HG03039 (cell line): ENCODE data around the gene ACTR1A.
"Not testable (repeated sequence)": the region's sequence is repeated elsewhere in the genome, so short reads cannot be mapped to it uniquely, and the experiment has no call there.

Experiments
- ATAC-seq: cut with Tn5 transposase; IDR thresholded peaks from one replicate; pipeline ENCODE4 v1.9.1; 2021; ENCODE audit warnings: mild to moderate bottlenecking, moderate library complexity; ENCODE audit not compliant: unreplicated experiment

The ACTR1A gene

DNA sequence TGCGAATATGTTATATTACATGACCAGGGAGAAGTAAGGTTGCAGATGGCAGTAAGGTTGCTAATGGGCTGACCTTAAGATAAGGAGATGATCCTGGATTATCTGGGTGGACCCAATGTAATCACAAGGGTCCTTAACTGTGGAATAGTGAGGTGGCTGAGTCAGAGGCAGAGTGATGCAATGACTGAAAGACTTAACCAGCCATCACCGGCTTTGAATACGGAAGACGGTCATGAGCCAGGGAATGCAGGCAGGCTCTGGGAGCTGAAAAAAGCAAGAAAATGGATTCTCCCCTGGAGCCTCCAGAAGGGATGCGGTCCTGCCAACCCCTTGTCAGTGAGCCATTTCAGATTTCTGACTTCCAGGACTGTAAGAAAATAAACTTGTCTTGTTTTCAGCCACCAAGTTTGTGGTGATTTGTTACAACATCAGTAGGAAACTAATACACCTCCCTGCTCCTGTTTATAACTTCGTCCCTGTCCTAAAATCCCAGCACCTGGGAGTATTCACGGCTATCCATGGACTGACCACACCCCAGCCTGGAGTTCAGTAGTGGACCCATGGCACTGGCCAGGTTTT is 46.5 kb downstream of the ACTR1A start:
- ATAC-seq, result no peak

DNA sequence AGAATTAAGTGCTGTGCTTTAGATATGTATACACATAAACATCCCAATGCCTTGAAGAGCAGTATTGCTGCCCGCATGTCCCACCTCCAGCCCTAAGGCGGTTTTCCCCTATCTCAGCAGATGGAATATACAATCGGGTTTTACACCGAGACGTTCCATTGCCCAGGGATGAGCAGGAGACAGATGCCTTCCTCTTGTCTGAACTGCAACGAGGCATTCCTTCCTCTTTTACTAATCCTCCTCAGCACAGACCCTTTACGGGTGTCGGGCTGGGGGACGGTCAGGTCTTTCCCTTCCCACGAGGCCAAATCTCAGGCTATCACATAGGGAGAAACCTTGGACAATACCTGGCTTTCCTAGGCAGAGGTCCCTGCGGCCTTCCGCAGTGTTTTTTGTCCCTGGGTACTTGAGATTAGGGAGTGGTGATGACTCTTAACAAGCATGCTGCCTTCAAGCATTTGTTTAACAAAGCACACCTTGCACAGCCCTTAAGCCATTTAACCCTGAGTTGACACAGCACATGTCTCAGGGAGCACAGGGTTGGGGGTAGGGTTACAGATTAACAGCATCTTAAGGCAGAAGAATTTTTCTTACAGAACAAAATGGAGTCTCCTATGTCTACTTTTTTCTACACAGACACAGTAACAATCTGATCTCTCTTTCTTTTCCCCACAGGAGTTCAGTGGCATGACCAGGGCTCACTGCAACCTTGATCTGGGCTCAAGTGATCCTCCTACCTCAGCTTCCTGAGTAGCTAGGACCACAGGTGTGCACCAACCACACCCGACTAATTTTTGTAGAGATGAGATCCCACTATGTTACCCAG is 47.6 kb downstream of the ACTR1A start:
- ATAC-seq, result not testable (repeated sequence)

DNA sequence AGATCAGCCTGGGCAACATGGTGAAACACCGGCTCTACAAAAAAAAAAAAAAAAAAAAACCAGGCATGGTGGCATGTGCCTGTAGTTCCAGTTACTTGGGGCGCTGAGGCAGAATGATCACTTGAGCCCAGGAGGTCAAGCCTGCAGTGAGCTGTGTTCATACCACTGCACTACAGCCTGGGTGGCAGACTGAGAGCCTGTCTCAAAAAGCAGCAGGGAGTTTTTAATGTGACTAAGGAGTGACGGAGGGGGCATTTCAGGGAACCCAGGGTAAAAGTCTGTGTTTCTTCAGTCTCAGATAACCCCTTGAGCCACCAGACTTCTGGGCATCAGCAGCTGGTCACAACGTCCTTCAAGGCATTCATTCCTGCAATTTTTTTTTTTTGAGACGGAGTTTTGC is 49.0 kb downstream of the ACTR1A start:
- no peak for ATAC-seq

DNA sequence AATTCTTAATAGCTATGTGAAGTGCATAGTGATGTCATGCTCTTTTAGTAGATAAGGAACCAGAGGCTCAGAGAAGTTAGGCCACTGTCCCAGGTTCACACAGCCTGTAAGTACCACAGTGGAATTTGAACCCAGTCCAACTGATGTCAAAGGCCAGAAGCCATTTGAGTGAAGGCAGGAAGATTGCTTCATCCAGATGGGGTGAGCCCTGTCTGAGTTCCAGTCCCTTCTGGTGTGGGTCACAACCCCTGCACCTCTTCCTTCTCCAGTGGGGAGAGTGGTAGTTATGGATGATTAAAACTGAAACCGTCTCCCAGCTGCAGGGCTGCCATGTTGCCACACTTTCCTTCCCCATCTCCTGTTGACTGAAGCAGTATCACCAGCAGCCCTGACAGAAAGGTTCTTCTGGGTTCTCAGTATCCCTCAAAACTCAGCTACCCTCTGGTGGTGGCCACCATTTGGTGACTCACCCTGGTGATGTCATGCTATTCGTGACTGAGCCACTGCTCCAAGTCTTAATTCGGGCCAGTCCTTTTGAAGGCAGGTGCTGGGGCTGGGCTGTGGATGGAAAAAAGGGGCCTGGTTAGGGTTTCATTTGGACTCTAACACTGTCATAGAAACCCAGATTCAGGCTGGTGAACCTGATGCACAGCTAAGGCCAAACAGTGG is 49.7 kb downstream of the ACTR1A start:
- ATAC-seq, result no peak

DNA sequence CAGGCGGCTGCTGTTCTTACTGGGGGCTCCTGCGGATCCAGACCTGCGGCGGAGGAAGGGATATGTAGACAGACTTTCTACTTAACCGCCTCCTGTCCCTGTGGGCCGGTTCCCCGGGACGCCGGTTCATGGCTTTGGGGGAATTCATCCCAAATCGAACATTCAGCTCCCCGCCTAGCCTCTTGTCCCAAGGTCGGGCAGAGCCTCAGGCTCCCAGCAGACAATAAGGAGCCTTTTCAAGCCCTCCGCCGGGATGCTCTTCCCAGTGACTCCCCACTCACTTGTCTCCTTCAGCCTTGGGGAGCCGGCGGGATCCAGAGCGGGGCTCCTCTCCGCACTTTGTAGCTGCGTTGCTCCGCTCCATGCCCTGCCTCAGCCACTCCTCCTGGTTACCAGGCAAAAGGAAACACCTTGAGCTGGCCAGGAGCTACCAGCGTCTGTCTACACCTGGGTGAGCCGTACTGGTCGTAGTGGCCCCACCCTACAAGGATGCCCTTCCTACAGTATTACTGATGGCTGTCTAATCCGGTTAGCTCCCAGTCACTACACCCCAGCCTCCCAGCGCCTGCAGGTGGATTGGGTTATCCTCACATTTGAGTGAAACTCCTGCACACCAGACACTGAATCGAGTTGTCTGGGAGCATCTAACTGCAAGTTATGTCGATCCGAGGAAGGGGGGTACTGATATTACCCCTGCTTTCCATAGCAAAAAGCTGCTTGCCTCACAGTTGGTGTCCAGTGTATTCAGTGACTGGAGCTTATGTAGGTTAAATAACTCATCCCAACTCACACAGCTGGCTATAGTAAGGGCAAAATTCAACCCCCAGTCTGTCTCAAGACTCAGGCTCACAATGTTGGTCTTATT is 51.2 kb downstream of the ACTR1A start, which contains the start of gene C10orf95:
Gene C10orf95 (minus strand): TSS at position 439 of the 865 bp plus-strand sequence. CDS start 450 bp downstream, outside the sequence.
- no peak for ATAC-seq

DNA sequence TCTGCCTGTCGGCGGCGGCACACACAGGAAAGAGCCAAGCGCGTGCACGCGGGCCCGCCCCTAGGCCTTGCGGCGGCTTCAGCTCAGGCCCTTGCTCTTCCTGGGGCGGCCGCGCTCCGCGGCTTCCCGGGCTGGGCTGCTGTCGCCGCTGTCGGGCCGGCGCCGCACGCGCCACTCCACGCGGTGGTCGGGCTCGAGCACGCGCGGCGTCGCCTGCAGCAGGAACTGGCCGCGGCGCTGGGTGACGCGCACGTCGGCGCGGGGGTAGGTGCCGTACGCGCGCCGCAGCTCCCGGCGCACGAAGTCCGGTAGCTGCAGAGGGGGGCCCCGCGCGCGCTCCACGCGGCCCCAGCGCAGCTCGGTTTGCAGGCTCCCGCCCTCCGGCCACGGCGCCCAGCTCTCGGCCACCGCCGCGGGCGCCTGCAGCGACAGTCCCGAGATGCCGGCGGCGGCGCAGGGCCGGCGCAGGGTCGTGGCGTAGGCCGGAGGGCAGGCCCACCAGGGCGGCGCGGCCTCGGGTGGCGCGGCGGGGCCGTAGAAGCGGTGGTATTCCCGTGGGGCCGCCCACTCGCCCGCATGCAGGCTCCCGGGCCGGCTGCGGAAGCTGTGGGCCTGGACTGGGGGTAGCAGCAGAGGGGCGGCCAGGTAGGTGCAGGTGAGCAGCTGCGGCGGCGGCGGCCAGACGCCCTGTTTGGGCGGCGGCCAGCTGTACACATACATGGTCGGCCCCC is 52.0 kb downstream of the ACTR1A start:
- peak; percentile 72 for ATAC-seq

DNA sequence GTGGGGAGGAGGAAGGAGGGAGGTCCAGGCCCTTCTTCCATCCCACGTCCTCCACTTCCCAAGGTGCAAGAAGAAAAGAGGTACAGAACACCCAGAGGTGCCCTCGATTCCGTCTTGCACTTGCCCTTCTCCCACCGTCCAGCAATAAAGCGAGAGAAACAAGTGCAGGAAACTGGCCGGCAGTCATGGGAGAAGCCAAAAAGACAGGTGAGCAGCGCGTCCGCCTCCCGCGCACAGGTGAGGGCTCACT is 52.5 kb downstream of the ACTR1A start:
- ATAC-seq, result peak; percentile 7

DNA sequence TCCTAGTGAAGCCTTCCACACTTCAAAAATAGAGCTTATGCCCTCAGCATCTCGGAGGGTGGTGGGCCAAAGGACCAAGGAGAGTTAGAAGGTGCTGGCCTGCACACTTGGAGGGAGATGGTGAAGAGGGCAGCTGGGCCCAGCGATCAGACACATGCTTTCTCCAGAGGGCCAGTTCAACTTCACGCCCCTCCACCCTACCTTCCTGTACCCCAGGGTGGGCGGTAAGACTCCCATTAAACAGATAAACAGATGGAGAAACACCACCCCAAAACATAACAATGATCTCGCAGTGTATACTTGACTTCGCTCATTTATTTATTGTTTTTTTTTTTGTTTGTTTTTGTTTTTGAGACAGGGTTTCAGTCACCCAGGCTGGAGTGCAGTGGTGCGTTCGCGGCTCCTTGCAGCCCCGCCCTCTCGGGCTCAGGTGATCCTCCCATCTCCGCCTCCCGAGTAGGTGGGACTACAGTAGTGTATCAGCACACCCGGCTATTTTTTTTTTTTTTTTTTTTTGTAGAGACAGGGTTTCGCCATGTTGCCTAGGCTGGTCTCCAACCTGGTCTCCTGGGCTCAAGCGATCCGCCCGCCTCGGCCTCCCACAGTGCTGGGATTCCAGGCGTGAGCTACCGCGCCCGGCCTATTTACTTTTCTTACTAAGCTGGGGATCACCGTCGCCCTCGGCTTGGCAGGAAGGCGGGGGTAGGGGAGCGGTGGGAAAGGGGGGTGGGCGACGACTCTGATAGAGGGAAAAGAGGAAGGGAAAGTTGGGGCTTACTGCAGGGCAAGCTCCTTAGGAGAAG is 53.0 kb downstream of the ACTR1A start:
- no peak for ATAC-seq

DNA sequence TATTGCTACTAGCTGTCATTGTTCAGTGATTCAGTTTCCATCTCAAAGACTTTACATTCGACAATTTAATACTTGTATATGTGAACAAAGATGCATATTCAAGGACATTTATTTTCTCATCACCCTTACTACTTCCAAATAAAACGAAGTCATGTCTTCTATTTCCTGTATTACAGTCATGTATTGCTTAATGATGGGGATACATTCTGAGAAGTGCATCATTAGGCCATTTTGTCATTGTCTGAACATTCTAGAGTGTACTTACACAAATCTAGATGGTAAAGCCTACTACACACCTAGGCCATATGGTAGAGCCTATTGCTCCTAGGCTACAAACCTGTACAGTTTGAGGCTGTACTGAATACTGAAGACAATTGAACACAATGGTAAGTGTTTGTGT is 57.7 kb downstream of the ACTR1A start:
- no peak for ATAC-seq

DNA sequence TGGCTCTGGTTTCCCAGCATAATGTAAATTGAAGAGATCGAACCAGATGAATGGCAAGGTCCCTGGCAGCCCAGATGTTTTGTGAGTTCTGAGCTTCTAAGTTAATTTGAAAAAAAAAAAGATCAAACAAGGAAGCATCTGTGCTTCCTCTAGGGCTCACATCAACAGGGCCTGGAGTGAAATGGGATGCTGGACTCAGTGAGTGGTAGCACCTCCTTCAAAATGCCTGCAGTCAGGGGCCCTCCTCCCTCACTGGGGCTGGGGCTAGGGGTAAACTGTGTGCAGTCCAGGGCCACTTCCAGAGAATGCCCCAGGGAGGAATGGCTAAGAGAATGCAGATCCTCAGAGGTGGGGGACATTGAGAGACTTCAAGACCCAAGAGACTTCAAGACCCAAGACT is 64.1 kb downstream of the ACTR1A start:
- no peak for ATAC-seq

DNA sequence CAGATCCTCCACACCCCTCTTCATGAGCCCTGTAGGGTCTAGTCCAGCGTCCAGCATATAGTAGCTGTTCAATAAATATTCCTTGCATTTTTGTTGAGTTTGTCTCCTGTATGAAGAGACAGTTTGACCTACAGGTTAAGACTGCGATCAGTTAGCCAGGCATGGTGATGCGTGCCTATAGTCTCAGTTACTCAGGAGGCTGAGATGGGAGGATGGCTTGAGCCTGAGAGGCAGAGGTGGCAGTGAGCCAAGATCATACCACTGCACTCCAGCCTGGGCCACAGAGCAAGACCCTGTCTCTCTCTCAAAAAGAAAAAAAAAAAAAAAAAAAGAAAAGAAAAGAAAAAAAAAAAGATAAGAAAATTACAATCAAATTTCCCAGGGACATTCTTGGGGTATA is 65.0 kb downstream of the ACTR1A start:
- no peak for ATAC-seq

DNA sequence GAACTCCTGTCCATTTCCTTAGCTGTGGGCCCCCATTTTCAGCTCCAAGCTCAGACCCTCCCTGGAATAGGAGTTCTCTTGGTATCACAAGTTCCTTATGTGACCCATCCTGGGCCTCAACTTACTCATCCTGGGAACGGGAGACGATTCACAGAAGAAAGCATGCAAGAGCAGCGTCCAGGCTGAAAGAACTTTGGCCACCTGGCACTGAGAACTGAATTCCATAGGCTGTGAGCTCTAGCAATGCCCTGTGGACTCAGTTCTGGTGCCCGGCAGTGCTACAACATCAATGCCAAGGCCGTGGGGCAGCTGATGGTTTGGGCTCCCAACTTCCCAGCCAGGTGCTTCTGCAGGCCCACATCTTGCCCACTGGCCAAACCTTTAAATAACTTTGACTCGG is 66.2 kb downstream of the ACTR1A start:
- ATAC-seq, result no peak

DNA sequence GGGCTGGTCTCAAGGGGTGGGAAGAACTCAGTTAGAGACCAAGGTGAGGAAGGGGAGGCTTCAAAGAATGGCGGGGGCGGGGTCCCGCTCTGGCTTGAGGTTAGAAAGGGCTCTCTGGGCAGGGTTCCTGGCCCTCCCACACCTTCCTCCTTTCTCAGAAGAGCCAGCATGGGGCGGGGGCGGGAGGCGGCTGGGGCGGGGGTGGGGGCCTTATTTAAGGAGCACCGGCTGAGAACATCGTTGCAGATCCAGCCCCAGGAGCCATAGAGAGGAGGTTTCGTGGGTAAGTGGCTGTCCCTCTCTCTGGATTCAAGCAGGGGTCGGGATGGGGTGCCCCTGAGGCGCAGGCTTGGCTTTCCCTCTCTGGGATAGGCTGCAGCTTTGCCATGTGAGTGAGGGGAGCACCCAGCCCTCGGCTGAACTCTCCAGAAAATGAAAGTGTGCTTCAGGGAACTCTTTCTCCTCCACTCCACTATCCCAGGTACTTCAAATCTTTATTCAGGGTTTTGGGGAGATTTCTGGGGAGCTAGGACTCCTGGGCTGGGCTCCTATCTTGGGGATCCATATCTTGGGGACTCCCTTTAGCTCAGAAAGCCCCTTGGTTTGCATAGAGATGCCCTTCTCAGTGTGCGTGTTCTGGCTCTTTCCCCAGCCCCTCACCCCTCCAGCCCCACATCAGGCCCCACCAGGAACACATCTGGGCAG is 66.8 kb downstream of the ACTR1A start:
- ATAC-seq, result no peak

DNA sequence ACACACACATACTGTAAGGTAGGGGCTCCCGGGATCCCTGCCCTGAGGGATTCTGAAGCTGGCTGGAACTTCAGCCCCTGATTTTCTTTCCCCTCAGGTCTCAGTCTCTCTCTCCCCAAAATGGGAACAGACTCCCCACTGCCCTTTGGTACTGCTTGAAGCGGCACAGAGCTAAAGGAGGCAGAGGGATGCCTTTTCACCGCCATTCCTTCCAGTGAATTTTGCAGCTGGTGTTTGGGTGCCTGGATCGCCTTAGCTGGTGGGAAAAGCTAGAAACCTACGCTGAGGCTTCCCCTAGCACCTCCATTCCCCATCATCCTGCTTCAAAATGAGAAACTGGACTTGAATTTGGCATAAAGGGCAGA is 67.4 kb downstream of the ACTR1A start:
- no peak for ATAC-seq

DNA sequence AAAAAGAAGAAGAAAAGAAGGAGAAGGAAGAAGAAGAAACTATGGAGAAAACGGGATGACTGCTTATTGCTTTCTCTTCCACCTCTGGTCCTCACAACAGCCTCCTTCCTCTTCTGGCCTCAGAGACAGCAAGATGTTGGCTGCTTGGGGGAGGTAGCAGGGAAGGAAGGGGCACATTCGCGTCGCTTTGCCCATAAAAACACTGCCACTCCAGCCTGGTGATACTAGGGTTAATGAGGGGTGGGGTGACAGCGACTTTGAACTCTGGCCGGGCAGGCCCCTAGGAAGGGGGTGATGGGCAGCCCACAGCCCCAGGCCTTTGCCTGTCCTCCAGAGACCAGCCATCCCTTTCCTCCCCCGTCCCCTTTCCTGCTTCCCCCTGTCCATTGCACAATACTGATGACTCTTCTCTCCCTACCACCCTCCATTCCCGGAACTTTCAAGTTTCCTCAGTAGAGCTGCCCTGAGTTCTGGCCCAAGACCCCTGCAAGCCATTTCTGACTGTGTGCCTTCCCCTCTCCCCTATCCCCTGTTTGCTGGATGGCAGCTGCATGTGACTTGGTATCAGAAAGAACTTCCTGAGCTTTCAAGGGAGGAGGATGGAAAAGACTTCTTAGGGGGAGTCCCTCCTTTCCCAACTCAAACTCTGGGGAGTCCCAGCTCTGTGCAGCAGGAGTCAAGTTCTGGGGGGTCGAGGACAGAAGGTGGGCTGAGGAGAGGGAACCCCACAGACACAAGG is 67.9 kb downstream of the ACTR1A start:
- no peak for ATAC-seq

DNA sequence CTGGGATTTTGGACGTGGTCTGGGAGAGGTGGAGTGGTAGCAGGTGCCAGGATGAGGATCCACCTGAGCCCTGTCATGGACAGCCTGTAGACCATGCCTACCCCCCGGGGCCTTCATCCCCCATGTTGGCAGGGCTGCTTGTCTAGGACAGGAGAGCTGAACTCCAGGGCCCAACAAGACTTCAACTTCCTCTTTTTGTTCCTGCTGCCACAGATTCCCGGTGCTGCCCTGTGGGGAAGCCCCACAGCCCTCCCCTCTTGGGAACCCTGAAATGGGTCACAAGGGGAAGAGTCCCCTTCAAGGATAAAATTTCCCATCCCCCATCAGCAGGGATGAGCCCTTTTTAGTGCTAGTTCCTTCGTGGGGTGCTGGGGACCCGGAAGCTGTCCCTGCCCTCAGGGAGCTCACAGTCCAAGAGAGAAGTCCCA is 68.9 kb downstream of the ACTR1A start:
- ATAC-seq, result no peak

DNA sequence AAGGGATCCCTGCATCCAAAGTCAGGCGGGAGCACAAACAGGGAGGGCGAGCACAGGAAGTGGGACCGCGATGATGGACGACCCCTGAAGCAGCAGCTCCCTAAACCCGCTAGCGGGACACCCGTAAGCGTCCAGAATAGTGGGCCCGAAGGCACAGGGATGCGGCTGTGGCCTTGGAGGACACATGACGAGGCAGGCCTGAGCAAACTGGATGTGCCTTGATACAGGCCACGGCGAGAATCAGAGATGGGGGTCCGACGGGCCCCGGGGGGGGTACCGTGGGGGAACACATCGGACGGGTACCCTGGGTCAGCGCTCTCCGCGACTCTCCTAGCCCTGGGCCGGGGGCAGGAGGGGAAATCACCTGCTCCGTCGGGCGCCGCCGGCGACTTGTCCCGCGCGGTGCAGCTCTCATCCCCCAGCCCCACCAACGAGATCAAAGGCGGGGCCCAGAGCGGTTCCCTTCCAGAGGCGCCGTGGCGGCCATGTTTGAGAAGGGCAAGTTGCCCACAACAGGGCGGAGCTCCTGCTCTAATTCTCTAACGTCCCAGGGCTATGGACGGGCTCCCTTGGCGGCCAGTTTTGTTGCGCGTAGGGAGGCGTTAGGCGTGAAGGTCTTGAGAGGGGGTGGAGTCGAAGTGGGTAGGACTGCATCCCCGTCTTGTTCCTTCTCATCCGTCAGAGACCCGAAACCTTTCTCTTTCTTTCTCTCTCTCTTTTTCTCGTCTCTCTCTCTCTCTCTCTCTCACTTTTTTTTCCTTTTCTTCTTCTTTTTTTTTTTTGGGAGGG is 70.2 kb downstream of the ACTR1A start, which contains the start of gene CUEDC2:
Gene CUEDC2 (minus strand): TSS at position 413 of the 789 bp plus-strand sequence. CDS start 7,386 bp downstream, outside the sequence.
- peak; percentile 77 for ATAC-seq
